D721Med (cell line): ENCODE results near the gene ACVR1B.

Experiments
- DNase-seq: peaks from one replicate; pipeline ENCODE4 v3.0.0; 2011; ENCODE audit warnings: low spot score; ENCODE audit not compliant: insufficient read length
- FAIRE-seq: peaks from 2 replicates; lab custom pipeline; 2011; peaks lifted over from hg19 to GRCh38; lab: Jason Lieb, UNC
- CTCF ChIP-seq: IDR thresholded peaks from 2 replicates; pipeline ENCODE4 v1.5.1; 2012; ENCODE audit warnings: mild to moderate bottlenecking, control low read depth; ENCODE audit not compliant: insufficient read depth; ENCODE audit errors: missing control alignments

ACVR1B gene

GRCh38 chr12:52033446-52034140, 82.1 kb downstream of the ACVR1B start:
- no peak for FAIRE-seq

DNA sequence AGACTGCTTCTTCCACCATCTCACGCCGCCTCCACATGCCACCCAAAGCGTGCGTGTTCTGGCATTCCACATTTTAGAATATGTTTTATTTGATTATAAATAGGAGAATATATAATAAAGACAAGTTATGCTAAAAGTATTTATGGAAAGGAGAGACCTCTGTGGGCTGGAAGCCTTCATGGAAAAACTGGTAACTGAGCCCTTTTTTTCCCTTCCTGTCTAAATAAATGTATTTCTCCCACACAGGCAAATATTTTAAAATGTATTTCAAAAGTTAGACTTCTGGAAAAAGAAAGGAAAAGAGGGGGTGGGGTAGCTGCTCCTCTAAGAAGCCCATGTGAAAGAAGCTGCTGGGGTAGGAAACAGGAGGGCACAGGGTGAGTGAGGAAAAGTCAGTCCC, 83.7 kb downstream of the ACVR1B start:
- TF ChIP-seq CTCF: no peak
- DNase-seq (no peak), FAIRE-seq (no peak)

More at GRCh38 chr12:52033446-52034140, 82.1 kb downstream of the ACVR1B start:
- no peak for DNase-seq
- no peak for TF ChIP-seq CTCF

- TF ChIP-seq CTCF: no peak
- FAIRE-seq (no peak), DNase-seq (no peak)
Observed at GRCh38 chr12:52035926-52036325, 84.4 kb downstream of the ACVR1B start.

- no peak for TF ChIP-seq CTCF
- FAIRE-seq (no peak), DNase-seq (peak; percentile 82)
Observed at GRCh38 chr12:52036587-52037171, 85.2 kb downstream of the ACVR1B start.

DNA sequence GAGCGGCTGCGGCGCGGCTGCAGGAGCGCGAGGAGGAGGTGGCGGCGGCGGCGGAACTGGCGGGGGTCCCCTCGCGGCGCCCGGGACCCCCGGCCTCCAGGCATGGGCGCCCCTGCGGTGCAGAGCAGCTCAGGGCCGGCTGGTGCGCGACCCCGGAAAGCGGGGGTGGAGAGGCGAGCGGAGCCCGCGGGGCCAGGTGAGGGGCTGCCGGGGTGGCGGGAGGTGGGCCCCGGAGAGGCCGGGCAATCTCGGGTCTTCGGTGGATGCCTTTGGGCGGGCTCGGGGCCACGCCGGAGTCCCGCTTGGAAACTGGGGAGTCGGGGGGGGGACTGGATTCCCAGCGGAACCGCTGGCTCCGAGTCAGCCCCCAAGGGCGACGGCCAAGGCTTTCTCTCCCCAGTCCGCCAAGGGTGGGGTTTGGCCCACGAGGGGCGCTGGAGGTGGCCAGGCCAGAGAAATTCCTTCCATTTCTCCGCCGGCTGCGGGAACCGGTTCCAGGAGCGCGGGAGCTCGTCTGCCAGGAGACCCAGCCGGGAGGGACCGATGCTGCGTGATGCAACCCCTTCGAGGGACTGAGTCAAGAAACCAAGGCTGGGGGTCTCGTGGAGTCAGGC, 85.9 kb downstream of the ACVR1B start:
- DNase-seq: no peak

DNA sequence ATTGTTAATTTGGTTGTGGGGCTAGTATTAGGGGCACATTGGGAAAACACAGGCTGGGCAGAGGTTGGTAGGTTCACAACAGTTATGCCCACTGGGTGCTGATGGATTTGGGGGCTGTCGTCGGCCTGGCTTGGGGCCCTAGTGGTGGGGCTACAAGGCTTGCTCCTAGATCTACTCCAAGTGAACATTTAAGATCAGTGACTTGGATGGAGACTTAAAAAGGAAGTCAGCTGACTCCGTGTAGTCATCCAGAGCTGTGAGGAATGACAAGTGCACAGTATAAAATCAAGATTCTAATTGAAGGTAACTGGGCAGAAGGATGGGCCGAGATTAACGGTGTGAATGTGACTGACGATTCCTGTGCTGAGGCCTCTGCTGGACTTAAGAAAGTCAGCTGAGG, 86.9 kb downstream of the ACVR1B start:
- DNase-seq: no peak
- FAIRE-seq: no peak
- TF ChIP-seq CTCF: no peak

More for the DNA sequence above, 85.9 kb downstream of the ACVR1B start:
- TF ChIP-seq CTCF: no peak
- no peak for FAIRE-seq

GRCh38 chr12:52041035-52041434, 89.5 kb downstream of the ACVR1B start:
- FAIRE-seq: no peak
- TF ChIP-seq CTCF: no peak
- DNase-seq: no peak
